ENCODE data around the gene SNX5. TPM values are rescaled to one million over a fixed set of nuclear protein-coding genes. Genes with fewer than 3 reads are reported as not detected.
A peak's percentile ranks its signal among the peaks of the same experiment; 100 is the strongest.

Gene SNX5
- total and polyA plus RNA-seq, 2 of the 13 experiments (the other 11 are each of a cell fraction or from before 2014, with no cell fraction given), result 664 to 1,040 TPM

- TF ChIP-seq, protein P1, sequence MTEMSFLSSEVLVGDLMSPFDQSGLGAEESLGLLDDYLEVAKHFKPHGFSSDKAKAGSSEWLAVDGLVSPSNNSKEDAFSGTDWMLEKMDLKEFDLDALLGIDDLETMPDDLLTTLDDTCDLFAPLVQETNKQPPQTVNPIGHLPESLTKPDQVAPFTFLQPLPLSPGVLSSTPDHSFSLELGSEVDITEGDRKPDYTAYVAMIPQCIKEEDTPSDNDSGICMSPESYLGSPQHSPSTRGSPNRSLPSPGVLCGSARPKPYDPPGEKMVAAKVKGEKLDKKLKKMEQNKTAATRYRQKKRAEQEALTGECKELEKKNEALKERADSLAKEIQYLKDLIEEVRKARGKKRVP (CRISPR knock-in tag; IDR thresholded peaks at IDR 0.05), result peak in 1 of 2 experiments; percentile 89; a peak in 2 of 4 replicates
- TF ChIP-seq KLF11 (CRISPR knock-in tag; IDR thresholded peaks at IDR 0.05) (peak; percentile 76), ATF2 (CRISPR knock-in tag; IDR thresholded peaks at IDR 0.05) (peak; percentile 96), ATF7 (IDR thresholded peaks at IDR 0.05) (peak; percentile 56), ATF7 (CRISPR knock-in tag; IDR thresholded peaks at IDR 0.05) (no peak; the same call in 1 of the 2 replicates), ZSCAN29 (CRISPR knock-in tag; conservative IDR thresholded peaks at IDR 0.05) (no peak), ARID2 (CRISPR knock-in tag; IDR thresholded peaks at IDR 0.05; ENCODE audit: borderline replicate concordance) (peak; percentile 76; the same call in 1 of the 2 replicates), ZNF251 (CRISPR knock-in tag; IDR thresholded peaks at IDR 0.05) (no peak), ZFY (CRISPR knock-in tag; IDR thresholded peaks at IDR 0.05) (peak; percentile 36; the same call in 1 of the 2 replicates), ZNF646 (CRISPR knock-in tag; IDR thresholded peaks at IDR 0.05) (peak; percentile 99), ZNF629 (CRISPR knock-in tag; conservative IDR thresholded peaks at IDR 0.05) (peak; percentile 64; the same call in 1 of the 2 replicates), NFKBIZ (CRISPR knock-in tag; IDR thresholded peaks at IDR 0.05) (peak; percentile 82; the same call in 1 of the 2 replicates), KDM6A (CRISPR knock-in tag; IDR thresholded peaks at IDR 0.05; ENCODE audit: low read depth) (peak; percentile 74), ZBTB43 (CRISPR knock-in tag; conservative IDR thresholded peaks at IDR 0.05) (peak; percentile 76), MEIS2 (CRISPR knock-in tag; IDR thresholded peaks at IDR 0.05) (0 out of 2 replicates have a peak, but pooled peaks have one; percentile 7), ZNF704 (CRISPR knock-in tag; IDR thresholded peaks at IDR 0.05; ENCODE audit: borderline replicate concordance) (no peak)
Measured at GRCh38 chr20:17985388-17986018, 16.9 kb upstream of the SNX5 start (continued).
